SH-SY5Y (cell line): ENCODE data around the gene CTTNBP2NL.

Source experiments
- GATA2 ChIP-seq: IDR thresholded peaks from 2 replicates; pipeline ENCODE4 v1.6.1; 2011; ENCODE audit warnings: mild to moderate bottlenecking, low read depth, low read length
- GATA3 ChIP-seq: IDR thresholded peaks from 2 replicates; pipeline ENCODE4 v1.6.1; 2011; ENCODE audit warnings: low read depth, mild to moderate bottlenecking, low read length, moderate library complexity

DNA sequence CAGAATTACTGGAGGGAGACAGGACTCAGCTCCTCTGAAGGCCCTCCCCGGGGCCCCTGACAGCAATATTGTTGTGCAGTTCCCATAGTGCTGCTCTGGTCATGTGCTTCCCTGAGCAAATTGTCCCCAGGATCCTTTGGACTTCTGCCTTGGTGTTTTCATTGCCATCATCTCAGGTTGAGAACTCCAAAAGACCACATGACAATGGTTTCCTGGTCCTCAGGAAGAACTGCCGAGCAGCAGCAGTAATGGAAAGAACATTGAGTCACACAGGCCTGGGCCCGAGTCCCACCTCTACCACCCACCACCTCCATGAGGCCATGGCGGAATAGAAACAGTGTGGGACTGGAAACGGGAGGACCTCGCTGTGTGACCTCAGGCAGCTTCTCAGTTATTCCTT, 6.3 kb upstream of the CTTNBP2NL start:
- TF ChIP-seq GATA3, result no peak
- no peak for TF ChIP-seq GATA2
